Upper lobe of right lung (tissue), 1 donor: Measurements from ENCODE around the gene PPT2. TPM values are rescaled to one million over a fixed set of nuclear protein-coding genes. Genes with fewer than 3 reads are reported as not detected.
A peak's percentile ranks its signal among the peaks of the same experiment; 100 is the strongest.
"Not testable (repeated sequence)": the region's sequence is repeated elsewhere in the genome, so short reads cannot be mapped to it uniquely, and the experiment has no call there.

Experiments
- ATAC-seq: fragments of 200-7000 bp; cut with Tn5 transposase; one replicate; pipeline ENCODE4 v1.9.1; 2020; ENCODE audit warnings: mild to moderate bottlenecking, moderate library complexity
- DNase-seq: peaks from one replicate; pipeline ENCODE4 v3.0.0-alpha.2; 2020
- H3K27ac ChIP-seq: fragments of 200-600 bp; one replicate; pipeline ENCODE4 v1.8.0; 2022
- H3K27me3 ChIP-seq: fragments of 200-600 bp; one replicate; pipeline ENCODE4 v1.8.0; 2022; ENCODE audit warnings: mild to moderate bottlenecking
- H3K36me3 ChIP-seq: fragments of 200-600 bp; one replicate; pipeline ENCODE4 v1.8.0; 2022
- H3K4me1 ChIP-seq: fragments of 200-600 bp; one replicate; pipeline ENCODE4 v1.8.0; 2022
- H3K4me3 ChIP-seq: fragments of 200-600 bp; one replicate; pipeline ENCODE4 v1.8.0; 2022; ENCODE audit warnings: mild to moderate bottlenecking
- H3K9me3 ChIP-seq: fragments of 200-600 bp; one replicate; pipeline ENCODE4 v1.8.0; 2022
- CTCF ChIP-seq: fragments of 200-600 bp; IDR thresholded peaks from one replicate; pipeline ENCODE4 v1.8.0; 2022; ENCODE audit warnings: antibody characterized with exemption
- intact Hi-C: fragments of 100-400 bp; cut with DNase I; formaldehyde crosslinking; loops from one replicate; pipeline ENCODE4 v1.11.0; 2022
- total RNA-seq: library from RNA; stranded (reverse); fragmentation: NEBNext Ultra II Directional; extraction: Animal tissue kit (Norgen Biotek cat#: 25700); gene quantifications from one replicate; pipeline ENCODE4 v1.2.1, GENCODE V29; 2021
- donor health status: DM: no; HTN: yes; CAD: no; lungs with severe emphysema.

PPT2 gene
- total RNA-seq, 1 donor from 2014 or later: 19.2 TPM

- H3K4me1 ChIP-seq: peaks cover 53% of the 10 kb centered on the region
- no peaks in the 10 kb centered on the region for H3K27me3 ChIP-seq
- H3K36me3 ChIP-seq: peaks cover 9% of the 10 kb centered on the region
- peak overlapping the region; percentile 91 for H3K27ac ChIP-seq
- ATAC-seq: no peak
- H3K4me3 ChIP-seq: peak overlapping the region; percentile 66
- intact Hi-C loops: no loop called here
- no peak for DNase-seq
- H3K9me3 ChIP-seq: no peaks in the 10 kb centered on the region
- TF ChIP-seq CTCF: no peak
These were observed 38.0 kb downstream of the PPT2 start for GRCh38 chr6:32191696-32192607.

DNA sequence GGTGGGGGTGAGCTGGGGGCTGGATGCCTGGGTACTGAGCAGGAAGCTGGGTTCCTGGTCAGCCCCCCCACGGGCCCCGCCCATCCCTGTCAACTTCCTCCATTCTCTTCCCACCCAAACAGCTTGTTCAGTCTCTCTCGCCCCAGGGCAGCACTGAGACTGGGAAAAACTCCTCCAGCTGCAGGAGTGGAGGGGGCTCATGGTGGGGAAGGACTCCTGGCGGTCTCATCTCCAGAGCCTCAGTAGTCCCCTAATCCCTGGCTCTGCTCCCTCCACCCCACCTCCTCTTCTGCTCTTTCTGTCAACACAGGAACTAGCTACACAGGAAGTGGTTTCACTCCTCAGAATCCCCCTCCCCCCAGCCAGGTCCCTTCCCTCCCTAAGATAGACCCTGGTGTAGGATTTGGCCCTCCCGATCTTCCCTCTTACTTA, 38.7 kb downstream of the PPT2 start, which contains the start of gene GPSM3:
TSS of gene GPSM3 (minus strand) at position 36 of the 432 bp plus-strand sequence. CDS start 130 bp downstream, outside the sequence.
- no peak for ATAC-seq
- intact Hi-C loops: no loop called here
- peak; percentile 88 for DNase-seq
- Histone ChIP-seq H3K9me3 (no peaks in the 10 kb centered on the region), H3K4me1 (peaks cover 56% of the 10 kb centered on the region), H3K36me3 (peaks cover 3% of the 10 kb centered on the region), H3K27ac (peak within 1 kb of the TSS; percentile 91), H3K27me3 (no peaks in the 10 kb centered on the region), H3K4me3 (peak within 1 kb of the TSS; percentile 66)
- TF ChIP-seq CTCF: no peak

DNA sequence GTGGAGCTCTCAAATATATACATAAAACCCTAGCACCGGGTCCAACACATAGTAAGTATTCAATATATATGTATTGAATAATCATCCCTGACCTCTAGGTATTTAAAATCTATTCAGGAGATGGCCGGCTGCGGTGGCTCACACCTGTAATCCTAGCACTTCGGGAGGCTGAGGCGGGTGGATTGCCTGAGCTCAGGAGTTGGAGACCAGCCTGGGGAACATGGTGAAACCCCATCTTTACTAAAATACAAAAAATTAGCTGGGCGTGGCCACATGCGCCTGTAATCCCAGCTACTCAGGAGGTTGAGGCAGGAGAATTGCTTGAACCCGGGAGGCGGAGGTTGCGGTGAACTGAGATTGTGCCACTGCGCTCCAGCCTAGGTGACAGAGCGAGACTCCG, 39.2 kb downstream of the PPT2 start:
- Histone ChIP-seq H3K4me3 (peak overlapping the region; percentile 66), H3K4me1 (peaks cover 55% of the 10 kb centered on the region)
- not testable (repeated sequence) for ATAC-seq

DNA sequence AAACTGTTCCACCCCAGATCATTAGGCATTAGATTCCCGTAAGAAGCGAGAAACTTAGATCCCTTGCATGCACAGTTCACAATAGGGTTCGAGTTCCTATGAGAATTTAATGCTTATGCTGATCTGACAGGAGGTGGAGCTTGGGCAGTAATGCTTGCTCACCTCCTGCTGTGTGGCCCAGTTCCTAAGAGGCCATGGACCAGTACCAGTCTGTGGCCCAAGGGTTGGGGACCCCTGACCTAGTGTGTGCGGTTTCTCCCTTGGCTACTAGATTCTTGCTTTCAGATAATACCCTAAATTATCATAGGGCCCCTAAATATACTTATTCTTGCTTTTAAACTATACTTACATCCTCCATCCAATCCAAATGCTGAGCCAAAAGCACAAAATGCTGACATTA, 40.4 kb downstream of the PPT2 start:
- no peak for TF ChIP-seq CTCF
- Histone ChIP-seq H3K4me3 (no peak overlapping the region), H3K27me3 (no peaks in the 10 kb centered on the region), H3K27ac (peak overlapping the region; percentile 87), H3K4me1 (peaks cover 44% of the 10 kb centered on the region), H3K36me3 (no peaks in the 10 kb centered on the region), H3K9me3 (no peaks in the 10 kb centered on the region)
- intact Hi-C loops: no loop called here
- ATAC-seq (no peak), DNase-seq (no peak)

More for the DNA sequence above, 39.2 kb downstream of the PPT2 start:
- H3K9me3 ChIP-seq, DNase-seq, H3K36me3 ChIP-seq, intact Hi-C loops, H3K27me3 ChIP-seq: not testable (repeated sequence)
- peak overlapping the region; percentile 91 for H3K27ac ChIP-seq

GRCh38 chr6:32194825-32195651, 41.1 kb downstream of the PPT2 start:
- peak overlapping the region; percentile 56 for H3K4me3 ChIP-seq
- no peaks in the 10 kb centered on the region for H3K36me3 ChIP-seq
- intact Hi-C loops: no loop called here
- no peaks in the 10 kb centered on the region for H3K9me3 ChIP-seq
- no peak for DNase-seq
- no peak for ATAC-seq
- H3K4me1 ChIP-seq: peaks cover 44% of the 10 kb centered on the region
- TF ChIP-seq CTCF: peak; percentile 38
- H3K27ac ChIP-seq: peak overlapping the region; percentile 87
- H3K27me3 ChIP-seq: no peaks in the 10 kb centered on the region

DNA sequence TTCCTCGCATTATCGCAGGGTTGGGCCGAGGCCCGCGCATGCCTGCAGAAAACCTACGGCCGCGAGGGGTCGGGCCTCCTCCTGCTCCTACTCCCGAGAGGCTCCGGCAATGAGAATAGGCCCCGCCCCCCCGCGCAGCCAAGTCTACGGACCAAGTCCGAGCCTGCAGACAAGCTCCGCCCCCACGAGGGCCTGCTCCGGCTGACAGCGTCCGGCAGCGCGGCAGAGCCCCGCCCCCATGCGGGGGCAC, 41.6 kb downstream of the PPT2 start:
- TF ChIP-seq CTCF: peak; percentile 51
- Histone ChIP-seq H3K4me1 (peaks cover 42% of the 10 kb centered on the region), H3K9me3 (no peaks in the 10 kb centered on the region), H3K27ac (peak overlapping the region; percentile 100), H3K36me3 (no peaks in the 10 kb centered on the region), H3K27me3 (no peaks in the 10 kb centered on the region), H3K4me3 (peak overlapping the region; percentile 86)
- intact Hi-C loops: no loop called here
- peak; percentile 100 for DNase-seq
- ATAC-seq: peak; percentile 94
